ENCODE measurements around the gene SBK3.

GRCh38 chr19:55590617-55591016 is 45.3 kb upstream of the SBK3 start:
- TF ChIP-seq POLR2A (IDR thresholded peaks at IDR 0.05; ENCODE audit: low read depth, low read length) (no peak), SPI1 (IDR thresholded peaks at IDR 0.05; ENCODE audit: low read depth, low read length) (no peak)

All from GM12891 (cell line).